DMS79 (cell line): Measurements from ENCODE around the gene IGFL3.
"Not testable (repeated sequence)": the region's sequence is repeated elsewhere in the genome, so short reads cannot be mapped to it uniquely, and the experiment has no call there.

Experiments used
- DNase-seq: peaks from one replicate; lab custom pipeline; 2025; lab: John Stamatoyannopoulos, UW

The IGFL3 gene

DNA sequence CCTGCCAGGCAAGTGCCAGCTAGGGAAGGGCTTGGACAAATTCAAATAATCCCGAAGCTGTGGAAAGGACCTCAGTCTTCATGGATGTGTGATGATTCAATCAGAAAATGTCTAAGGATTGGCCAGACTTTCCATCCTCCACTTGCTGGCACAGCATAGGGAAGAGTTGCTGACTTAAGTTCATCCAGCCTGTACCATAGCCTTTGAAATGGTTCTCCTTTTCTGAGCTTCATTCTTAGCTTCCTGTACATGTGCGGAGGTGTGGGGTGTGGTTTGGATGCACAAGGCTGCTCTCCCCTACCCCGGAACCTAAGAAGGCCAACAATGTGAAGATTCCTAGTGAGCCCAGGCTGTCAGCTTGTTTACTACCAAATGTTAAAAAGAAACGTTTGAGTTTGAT lies 959 bp upstream of the IGFL3 start:
- no peak for DNase-seq

DNA sequence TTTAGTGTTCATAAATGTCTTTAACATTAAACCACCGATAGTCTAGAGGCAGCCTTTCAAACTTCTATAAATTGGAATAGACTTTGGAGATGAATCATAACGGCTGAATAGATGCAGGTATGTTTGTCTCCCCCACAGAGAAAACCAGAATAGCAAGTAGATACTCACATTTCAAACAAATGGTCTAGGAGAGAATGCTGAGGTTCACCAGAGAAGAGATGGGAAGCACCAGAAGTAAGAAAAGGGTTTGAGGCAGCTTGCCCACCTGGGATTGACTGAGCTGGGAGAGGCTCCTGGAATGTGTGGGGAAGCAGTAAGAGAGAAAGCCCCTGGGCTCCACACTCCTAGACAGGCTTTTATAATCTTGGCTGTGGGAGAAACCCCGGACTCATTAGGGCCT lies 6.4 kb downstream of the IGFL3 start:
- no peak for DNase-seq

DNA sequence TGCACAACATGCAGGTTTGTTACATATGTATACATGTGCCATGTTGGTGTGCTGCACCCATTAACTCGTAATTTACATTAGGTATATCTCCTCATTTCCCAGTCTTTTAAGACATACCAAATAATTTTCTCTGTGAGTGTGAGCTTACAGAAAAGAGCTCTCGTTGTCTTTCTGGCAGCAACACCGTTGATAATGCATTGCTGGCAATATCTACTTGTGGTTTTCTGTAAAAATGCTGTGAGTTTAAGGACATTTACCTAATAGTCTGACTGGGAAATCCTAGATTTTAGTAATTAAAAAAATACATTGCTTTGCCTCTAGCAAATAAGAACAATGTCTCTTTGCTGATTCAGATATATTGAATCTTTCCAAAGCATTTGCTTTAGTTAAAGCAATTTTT lies 8.4 kb downstream of the IGFL3 start:
- no peak for DNase-seq

DNA sequence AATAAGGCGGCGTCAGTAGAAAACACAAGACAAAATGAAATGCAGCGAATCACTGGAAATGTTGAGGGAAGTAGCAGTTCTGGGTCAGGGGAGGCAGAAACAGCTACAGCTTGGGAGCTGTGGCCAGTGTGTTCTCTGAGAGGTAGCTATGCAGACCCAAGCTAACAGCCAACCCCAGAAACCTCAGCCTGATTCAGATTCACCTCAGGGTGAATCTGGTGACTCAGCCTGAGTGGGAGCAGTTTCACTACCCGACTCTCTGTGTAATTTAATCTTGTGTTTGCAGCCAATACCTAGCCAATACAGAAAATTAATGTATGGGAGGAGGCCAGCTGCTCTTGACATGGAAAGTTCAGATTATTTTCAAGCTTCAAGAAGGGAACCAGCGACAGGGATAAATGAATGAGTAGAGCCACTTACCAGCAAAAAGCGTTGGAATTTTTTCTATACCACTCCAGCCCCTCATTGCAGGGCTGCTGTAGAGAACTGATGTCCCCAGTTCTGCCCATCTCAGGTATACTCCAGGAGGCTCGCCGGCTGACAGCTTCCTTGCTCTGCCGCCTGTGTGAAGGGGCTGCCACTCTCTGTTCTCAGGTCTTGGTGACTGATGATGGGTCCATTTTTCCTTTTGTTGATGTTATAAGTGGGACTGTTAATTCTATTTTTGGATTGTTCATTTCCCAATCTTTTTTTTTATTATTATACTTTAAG lies 8.9 kb downstream of the IGFL3 start:
- no peak for DNase-seq

DNA sequence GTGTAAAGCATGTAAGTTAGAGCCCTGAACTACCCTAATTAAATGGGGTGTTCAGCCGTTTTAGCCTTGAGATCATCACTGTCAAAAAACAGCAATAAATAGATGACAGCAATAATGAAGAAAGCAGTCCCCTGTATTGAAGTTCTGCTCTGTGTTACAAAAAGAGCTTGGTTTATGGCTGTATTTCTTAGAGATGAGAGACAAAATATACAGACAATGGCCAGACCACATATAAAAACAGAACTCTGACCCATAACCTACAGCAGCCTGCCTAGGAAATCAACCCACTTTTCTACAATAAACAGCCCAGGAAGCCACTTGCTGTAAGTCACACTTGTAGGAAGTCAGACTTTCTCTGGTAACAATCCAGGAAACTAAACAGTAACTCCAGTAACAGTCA lies 10.8 kb downstream of the IGFL3 start:
- DNase-seq = no peak

DNA sequence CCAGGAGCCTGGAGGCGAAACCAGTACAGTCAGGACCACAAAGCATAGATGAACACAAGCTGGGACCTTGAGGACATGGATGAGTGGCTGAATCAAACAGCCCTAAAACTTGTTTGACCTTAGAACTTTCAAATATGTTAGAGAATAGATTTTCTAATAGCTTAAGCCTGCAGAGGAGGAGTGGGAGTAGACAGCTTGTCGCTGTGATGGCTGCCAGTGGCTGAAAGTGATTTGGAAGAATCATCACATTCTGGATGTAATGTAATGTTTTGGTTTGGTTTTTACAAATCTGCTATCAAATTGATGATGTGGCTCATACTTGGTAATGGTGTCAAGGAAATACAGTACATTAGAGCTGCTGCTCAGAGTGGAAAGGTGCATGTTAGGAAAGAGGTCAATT lies 12.0 kb downstream of the IGFL3 start:
- no peak for DNase-seq

DNA sequence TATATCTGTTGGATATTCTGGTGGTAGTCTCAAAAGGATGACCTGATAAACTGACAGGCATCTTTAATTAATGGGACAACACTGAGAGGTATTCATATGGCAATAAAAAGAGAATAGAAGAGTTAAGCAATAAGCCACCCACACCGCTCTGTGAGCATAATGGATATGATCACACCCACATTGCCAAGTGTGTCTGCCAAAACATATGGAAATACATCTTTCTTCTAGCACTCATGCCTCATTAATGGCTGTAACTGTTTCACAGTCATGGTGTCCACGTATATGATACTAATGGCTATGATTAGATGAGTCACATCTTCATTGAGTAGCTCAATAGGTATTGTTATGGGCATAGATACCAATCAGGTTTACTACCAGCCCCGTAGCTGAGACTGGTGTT lies 13.1 kb downstream of the IGFL3 start:
- no peak for DNase-seq

DNA sequence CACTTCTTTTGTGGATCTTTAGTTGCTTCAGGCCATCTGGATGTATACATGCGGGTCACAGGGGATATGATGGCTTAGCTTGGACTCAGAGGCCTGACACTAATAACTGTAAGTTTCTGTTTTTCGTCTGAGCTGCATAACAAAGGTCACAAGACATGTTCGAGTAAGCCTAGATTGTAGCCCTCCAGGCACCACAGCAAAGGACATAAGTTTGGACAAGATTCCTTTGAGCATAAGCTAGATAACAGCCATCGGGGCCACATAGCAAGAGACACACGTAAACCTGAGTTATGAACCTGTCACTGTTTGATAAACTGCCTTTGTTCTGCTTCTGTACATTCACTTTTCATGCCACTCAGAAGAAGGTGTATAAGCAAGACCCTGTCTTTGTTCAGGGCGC lies 14.6 kb downstream of the IGFL3 start:
- no peak for DNase-seq

DNA sequence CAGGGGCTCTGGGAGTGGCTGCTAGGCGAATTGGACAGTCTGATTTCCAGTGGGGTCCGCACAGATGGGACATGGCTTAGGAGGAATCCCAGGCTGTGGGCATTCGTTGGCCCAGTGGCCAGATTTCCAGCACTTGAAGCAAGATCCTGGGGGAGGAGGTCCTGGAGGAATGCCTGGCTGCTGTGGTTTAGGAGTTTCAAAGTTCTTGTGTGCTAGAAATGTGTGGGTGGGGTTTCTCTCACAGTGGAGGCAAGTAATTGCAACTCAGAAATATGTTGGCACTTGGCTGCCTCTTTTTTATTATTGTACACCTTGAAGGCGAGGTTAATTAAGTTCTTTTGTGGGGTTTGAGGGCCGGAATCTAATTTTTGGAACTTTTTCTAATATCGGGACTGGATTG lies 17.1 kb downstream of the IGFL3 start:
- no peak for DNase-seq

DNA sequence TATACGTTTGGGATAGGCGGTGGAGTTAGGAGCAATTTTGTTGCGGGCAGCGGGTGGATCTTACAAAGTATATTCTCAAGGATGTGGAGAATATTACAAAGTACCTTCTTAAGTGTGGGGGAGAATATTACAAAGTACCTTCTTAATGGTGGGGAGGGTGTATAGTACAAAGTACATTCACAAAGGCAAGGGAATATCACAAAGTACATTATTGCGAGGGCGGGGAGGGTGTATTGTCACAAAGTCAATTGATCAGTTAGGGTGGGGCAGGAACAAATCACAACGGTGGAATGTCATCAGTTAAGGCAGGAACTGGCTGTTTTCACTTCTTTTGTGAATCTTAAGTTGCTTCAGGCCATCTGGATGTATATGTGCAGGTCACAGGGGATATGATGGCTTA lies 22.2 kb downstream of the IGFL3 start:
- not testable (repeated sequence) for DNase-seq

DNA sequence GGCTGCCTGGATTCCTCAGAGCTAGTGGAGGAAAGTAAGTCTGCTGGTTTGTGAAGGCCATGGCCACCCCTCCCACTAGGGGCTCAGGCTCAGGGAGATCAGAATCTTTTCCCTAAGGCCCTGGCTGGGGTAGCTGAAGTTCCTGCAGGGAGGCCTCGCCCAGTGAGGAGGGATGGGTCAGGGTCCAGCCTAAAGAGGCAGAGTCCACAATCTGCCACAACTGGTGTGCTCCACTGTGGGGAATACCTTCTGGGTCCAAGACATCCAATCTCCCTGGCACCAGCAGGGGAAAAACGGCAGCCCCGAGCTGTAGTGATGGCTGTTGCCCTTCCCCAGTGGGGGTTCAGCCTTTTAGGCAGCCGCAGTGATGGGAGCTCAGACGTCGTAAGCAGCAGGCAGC lies 23.2 kb downstream of the IGFL3 start:
- no peak for DNase-seq

DNA sequence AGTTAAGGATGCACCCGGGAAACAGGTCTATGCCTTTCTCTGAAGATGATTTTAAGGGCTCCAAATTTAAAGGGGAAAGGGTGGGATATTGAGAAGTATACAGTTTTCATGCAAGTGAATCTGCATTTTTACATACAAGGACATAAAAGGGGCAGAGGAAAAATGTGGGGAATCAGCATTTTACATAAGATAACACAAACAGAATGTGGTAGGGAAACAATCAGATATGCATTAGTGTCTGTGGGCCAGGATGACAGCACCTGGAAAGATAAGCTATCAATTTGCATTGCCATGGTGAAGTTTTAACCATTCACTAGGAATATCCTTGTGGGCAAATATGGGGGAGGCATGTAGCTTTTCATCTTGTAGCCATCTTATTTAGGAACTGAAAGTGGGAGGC lies 24.1 kb downstream of the IGFL3 start:
- no peak for DNase-seq

DNA sequence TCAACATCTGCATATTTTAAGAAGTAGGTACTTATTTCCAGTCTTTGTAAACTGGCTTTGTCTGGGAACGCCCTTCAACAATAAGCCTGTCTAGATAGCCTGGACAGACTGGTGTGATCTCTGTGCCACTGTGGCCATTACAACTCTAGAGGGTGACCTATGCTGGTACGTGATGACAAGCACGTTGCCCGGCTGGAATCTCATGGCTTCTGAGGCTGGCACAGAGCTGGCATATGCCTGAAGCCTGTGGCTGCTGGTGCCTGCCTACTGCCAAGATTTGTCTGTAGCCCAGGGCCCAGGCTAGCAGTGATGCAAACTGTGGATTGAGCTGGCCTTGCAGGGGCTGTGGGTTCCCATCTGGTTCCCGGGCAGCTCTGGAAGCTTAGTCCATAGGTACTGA lies 34.0 kb downstream of the IGFL3 start:
- DNase-seq = no peak

DNA sequence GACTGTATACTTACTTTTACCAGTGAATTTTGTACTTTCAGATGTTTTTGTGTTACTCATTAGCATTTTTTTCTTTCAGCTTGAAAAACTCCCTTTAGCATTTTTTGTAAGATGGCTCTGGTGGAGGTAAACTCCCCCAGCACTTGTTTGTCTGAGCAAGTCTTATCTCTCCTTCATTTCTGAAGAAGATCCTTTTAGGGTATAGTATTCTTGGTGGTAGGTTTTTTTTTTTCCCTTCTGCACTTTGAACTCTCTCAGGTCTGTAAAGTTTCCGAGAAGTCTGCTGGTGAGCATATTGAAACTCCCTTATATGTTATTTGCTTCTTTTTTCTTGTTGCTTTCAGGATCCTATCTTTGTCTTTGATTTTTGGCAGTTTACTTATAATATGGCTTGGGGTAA lies 35.1 kb downstream of the IGFL3 start:
- DNase-seq = no peak

DNA sequence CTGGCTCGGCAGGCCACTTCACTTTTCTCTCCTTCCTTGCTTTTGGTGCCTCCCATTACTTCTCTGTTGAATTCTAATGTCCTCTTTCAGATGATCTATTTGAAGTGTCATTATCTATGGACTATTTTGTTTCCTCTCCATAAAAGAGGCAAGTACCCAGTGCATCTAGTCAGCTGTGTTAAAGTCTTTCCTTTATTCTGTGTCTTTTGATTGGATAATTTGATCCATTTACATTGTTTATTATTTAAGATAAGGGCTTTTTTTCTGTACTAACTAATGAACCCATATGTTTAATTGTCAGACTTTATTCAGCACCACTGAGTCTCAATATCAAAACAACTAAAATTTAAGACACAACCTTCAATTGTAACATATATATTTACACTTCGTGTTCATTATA lies 36.4 kb downstream of the IGFL3 start:
- DNase-seq = no peak

DNA sequence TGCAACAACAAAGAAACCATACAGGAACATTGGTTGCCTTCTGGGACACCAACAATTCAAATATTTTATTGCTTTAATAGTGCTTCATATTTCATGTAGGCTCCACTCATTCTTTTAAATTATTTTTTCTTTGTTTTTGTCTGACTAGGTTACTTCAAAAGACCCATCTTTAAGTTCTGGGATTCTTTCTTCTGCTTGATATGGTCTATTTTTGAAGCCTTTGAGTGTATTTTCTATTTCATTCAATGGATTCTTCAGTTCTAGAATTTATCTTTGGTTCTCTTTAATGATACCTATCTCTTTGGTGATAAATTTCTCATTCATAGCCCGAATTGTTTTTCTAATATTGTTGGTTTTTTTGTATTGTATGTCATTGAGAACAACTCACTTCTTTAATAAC lies 38.6 kb downstream of the IGFL3 start:
- no peak for DNase-seq

DNA sequence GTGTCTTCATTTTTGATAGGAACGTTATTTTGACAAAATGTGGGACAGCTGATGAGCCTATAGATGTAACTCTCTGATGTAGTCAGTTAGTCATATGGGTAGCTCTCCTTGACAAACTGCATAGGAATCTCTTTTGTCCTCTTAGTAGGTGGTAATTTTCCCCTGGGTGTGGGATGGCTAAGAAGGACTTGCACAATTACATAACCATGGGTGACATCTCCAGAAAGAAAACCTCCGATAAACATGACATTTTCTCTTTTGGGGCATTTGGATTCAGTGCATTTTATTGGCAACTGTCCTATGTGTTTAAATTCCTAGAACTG lies 41.8 kb downstream of the IGFL3 start:
- no peak for DNase-seq

DNA sequence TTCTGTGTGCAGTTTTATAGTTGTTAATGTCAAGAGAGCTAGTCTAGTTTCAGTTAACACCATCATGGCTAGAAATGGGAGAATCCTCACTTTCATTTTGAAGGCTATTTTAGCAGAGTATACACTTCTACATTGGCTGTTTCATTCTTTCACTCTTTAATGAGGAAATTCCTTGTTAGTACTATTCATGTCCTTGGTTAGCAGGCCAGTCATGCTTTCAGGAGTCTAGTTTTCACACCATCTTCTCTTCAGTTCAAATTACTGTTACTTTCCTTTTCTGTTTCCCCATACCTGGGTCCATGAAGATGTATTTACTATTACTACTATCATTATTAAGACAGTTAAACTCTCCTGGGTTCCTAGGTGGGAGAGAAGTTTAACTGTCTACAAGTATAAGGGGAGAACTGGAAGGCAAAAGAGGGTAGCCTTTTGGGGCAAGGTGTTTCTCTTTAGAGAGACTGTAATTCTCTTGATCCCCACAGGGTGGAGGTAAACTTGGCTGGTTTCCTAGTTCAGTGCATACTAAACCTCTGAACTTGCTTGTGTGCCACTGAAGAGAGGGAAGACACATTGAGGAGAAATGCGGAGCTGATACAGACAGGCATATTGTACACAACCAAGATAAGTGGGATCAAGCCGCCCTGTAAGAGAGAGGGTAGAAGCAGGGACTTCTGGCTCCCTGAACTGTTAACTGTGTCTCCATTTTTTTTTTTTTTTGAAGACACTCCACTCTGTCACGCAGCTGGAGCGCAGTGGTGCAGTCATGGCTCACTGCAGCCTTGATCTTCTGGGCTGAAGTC lies 42.4 kb downstream of the IGFL3 start:
- DNase-seq = no peak

DNA sequence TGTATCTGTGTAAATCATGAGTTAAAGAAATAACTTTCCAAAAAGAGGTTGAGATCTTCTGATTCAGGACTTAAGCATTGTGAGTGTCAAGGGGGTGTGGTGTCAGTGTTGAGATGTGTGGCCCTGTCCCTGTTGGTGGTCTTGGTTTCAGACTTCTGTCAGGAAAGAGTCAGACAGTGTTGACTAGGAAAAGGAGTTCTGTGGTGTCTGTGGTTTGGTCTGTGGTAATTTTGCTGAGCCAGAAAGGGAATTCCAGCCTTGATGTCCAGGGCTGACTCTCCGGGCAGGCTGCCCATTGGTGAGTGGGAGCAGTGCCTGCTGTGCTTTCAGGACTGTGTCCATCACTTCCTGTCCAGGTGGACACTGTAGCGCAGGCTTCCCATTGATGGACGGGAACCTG lies 43.9 kb downstream of the IGFL3 start:
- no peak for DNase-seq

DNA sequence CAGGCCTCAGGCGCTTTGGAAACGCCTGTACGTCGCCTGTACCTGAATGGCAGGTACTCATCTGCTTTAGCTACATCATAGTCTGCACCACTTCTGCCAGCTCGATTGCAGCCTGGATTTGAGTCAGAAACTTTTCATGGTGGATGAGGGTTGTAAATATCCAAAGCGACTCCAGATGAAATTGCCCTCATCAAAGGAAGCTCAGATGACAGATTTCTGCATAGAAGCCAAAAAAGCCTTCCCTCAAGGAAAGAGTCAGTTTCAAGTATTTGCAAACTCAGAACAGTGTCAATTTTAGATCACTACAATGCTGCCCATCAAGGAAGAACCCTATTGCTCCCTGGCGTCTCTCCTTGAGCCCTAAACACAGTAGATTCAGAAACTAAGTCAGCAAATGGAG lies 44.9 kb downstream of the IGFL3 start:
- no peak for DNase-seq

DNA sequence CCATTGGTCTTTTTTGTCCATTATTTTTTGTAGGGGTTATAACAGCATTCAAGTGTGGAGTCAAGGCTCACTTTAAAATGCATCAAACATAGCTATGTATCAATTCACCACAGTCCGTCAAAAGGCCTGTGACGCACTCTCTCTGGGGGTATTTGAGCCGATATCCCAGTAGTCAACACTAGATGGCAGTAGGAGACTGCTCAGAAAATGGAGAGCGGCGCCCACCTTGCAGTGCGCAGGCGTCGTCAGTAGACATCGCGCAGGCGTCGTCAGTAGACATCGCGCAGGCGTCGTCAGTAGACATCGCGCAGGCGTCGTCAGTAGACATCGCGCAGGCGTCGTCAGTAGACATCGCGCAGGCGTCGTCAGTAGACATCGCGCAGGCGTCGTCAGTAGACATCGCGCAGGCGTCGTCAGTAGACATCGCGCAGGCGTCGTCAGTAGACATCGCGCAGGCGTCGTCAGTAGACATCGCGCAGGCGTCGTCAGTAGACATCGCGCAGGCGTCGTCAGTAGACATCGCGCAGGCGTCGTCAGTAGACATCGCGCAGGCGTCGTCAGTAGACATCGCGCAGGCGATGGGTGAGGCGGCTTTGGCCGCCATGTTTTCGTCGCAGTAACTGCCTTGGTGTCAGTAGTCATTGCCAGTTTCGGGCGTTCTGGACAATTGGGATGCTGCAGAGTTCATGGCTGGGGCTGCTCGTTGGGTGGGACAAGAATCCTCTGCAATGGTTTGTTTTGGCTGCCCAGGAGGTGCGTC lies 45.7 kb downstream of the IGFL3 start:
- not testable (repeated sequence) for DNase-seq

DNA sequence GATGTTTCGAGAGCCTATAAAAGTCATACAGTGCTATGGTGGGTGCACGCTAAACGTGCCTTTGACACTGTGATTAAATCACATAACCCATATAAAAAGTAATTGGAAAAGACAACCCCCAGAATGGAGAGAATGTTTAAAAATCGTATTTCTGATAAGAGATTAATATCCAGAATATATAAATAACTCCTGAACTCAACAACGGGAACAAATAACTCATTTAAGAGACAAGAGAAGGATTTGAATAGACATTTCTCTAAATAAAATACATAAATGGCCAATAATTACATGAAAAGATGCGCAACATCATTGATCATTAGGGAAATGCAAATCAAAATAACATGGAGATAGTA lies 46.7 kb downstream of the IGFL3 start:
- no peak for DNase-seq
